ENCODE results near the gene TFDP2. TPM values are rescaled to one million over a fixed set of nuclear protein-coding genes. Genes with fewer than 3 reads are reported as not detected.

TFDP2 gene
- total RNA-seq, 1 donor from 2014 or later, result 41.3 TPM

DNA sequence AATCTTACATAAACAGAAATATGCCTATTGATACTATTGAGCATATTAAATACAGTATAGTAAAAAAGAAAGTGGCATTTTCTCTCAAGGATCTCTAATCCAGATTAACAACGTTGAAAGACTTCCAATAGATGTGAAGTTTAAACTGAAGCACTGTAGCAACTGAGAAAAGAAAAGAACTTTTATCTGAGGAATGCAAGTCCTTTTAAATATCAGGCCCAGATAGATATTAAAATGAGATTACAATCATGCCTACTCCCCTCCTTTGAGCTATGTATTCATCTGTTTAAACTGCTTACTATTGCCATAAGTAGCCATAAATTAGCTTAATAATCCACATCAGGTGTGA lies 102.3 kb downstream of the TFDP2 start:
- no peaks in the 10 kb centered on the region for H3K9me3 ChIP-seq
- DNase-seq, result no peak
- ATAC-seq, result no peak
- TF ChIP-seq, protein P1, sequence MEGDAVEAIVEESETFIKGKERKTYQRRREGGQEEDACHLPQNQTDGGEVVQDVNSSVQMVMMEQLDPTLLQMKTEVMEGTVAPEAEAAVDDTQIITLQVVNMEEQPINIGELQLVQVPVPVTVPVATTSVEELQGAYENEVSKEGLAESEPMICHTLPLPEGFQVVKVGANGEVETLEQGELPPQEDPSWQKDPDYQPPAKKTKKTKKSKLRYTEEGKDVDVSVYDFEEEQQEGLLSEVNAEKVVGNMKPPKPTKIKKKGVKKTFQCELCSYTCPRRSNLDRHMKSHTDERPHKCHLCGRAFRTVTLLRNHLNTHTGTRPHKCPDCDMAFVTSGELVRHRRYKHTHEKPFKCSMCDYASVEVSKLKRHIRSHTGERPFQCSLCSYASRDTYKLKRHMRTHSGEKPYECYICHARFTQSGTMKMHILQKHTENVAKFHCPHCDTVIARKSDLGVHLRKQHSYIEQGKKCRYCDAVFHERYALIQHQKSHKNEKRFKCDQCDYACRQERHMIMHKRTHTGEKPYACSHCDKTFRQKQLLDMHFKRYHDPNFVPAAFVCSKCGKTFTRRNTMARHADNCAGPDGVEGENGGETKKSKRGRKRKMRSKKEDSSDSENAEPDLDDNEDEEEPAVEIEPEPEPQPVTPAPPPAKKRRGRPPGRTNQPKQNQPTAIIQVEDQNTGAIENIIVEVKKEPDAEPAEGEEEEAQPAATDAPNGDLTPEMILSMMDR (IDR thresholded peaks at IDR 0.05), result no peak
- no peak overlapping the region for H3K4me3 ChIP-seq
- no peaks in the 10 kb centered on the region for H3K27me3 ChIP-seq (ENCODE audit: low read depth)
- H3K4me1 ChIP-seq, result no peaks in the 10 kb centered on the region
- H3K27ac ChIP-seq, result no peak overlapping the region
- H3K36me3 ChIP-seq, result no peaks in the 10 kb centered on the region
- intact Hi-C loops (cut with DNase I), result no loop called here

DNA sequence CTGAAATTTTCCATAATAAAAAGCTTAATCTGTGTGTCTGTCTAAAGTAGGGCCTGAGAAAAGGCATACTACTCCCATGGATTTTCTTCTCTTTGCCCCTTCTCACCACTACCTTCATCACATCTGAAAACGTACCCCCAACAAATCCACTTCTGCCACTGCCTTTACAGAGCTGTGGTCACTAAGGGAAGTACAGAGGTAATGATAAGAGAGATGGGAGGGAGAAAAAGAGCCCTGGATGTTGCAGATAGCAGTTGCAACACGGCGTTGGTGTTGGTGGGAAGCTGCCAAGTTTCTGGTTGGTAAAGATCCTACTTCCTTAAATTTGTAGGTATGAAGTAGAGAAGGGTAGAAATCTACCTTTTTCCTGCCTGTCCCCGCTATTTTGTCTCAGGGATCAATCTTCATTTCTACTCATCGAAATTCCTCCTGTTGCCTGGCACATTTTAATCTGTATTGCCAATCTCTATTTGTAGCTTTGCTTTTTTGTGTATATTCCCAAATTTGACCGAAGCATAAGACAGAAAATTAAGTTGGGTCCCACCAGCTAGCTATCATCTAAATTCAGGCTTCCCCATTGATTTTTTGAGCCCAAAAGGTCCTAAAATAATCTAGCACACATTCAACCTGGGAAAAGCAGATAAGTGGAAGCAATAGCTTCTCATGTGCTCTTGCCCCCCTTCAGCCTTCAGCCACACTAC lies 102.9 kb downstream of the TFDP2 start:
- no peaks in the 10 kb centered on the region for H3K36me3 ChIP-seq
- DNase-seq, result no peak
- no peak for ATAC-seq
- no peaks in the 10 kb centered on the region for H3K9me3 ChIP-seq
- H3K4me1 ChIP-seq, result no peaks in the 10 kb centered on the region
- TF ChIP-seq, protein P1 (IDR thresholded peaks at IDR 0.05), result no peak
- no peak overlapping the region for H3K27ac ChIP-seq
- no peaks in the 10 kb centered on the region for H3K27me3 ChIP-seq (ENCODE audit: low read depth)
- intact Hi-C loops (cut with DNase I), result no loop called here
- H3K4me3 ChIP-seq, result no peak overlapping the region

DNA sequence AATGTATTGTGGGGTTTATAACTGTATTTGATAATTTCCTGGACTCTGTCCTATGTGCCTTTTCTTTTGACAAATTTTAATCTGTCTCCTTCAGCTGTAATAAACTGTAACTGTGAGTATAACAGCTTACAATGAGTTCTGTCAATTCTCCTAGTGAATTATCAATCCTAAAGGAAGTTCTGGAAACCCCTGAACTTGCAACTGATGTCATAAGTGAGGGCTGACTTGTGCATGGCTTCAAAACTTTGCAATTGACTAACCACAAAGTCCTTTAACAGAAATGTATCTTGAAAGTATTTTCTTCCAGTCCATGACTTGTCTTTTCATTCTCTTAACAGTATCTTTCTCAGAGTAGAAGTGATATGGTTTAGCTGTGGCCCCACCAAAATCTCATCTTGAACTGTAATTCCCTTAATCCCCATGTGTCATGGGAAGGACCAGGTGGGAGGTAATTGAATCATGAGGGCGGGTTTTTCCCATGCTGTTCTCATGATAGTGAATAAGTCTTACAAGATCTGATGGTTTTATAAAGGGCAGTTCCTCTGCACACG lies 108.3 kb downstream of the TFDP2 start:
- TF ChIP-seq, protein P1 (IDR thresholded peaks at IDR 0.05), result no peak
- DNase-seq (no peak), ATAC-seq (no peak)

DNA sequence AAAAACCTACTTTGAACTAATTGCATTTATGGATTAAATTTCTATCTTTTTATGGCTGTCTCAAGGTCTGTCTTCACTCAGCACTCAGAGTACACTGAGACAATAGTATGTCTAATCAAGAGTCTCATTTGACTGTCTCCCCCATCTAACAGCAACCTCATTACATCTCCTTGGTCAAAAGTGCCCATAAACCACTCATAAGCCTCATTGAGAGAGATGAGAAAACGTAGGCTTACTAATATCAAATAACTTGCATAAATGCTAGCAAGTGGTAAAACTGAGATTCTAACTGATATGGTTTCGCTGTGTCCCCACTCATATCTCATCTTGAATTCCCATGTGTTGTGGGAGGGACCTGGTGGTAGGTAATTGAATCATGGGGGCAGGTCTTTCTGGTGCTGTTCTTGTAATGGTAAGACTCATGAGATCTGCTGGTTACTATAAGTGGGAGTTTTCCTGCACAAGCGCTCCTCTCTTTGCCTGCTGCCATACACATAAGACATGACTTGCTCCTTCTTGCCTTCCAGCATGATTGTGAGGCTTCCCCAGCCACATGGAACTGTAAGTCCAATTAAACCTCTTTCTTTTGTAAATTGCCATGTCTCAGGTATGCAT lies 113.9 kb downstream of the TFDP2 start:
- Histone ChIP-seq H3K27ac (no peak overlapping the region), H3K27me3 (ENCODE audit: low read depth) (no peaks in the 10 kb centered on the region), H3K36me3 (no peaks in the 10 kb centered on the region), H3K4me1 (no peaks in the 10 kb centered on the region), H3K9me3 (no peaks in the 10 kb centered on the region), H3K4me3 (no peak overlapping the region)
- intact Hi-C loops (cut with DNase I), result no loop called here
- DNase-seq, result no peak
- TF ChIP-seq, protein P1 (IDR thresholded peaks at IDR 0.05), result no peak
- ATAC-seq, result no peak

More for the DNA sequence above, 108.3 kb downstream of the TFDP2 start:
- Histone ChIP-seq H3K27ac (no peak overlapping the region), H3K4me1 (no peaks in the 10 kb centered on the region), H3K27me3 (ENCODE audit: low read depth) (no peaks in the 10 kb centered on the region), H3K4me3 (no peak overlapping the region), H3K9me3 (no peaks in the 10 kb centered on the region), H3K36me3 (no peaks in the 10 kb centered on the region)
- intact Hi-C loops (cut with DNase I), result no loop called here

DNA sequence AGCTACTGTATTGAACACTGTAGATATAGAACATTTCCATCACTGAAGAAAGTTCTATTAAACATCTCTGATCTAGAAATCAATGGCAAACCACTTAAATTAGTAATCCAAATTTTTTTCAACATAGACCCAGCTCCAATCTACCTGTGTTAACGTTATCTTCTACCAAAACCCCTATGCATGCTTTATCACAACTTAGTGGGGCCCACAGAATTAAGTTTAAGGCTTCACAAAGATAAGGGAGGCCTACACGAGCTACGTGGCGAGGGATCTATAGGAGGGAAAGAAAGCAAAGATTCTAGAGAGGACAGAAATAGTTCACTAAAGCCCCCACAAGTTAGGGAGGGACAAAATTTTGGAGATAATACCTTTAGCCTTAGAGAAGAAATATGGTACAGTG lies 116.1 kb downstream of the TFDP2 start:
- TF ChIP-seq, protein P1 (IDR thresholded peaks at IDR 0.05), result no peak

More for the DNA sequence above, 116.1 kb downstream of the TFDP2 start:
- H3K4me3 ChIP-seq, result no peak overlapping the region
- H3K27me3 ChIP-seq (ENCODE audit: low read depth), result no peaks in the 10 kb centered on the region
- no peaks in the 10 kb centered on the region for H3K9me3 ChIP-seq
- intact Hi-C loops (cut with DNase I), result no loop called here
- peaks cover 13% of the 10 kb centered on the region for H3K4me1 ChIP-seq
- H3K36me3 ChIP-seq, result no peaks in the 10 kb centered on the region
- ATAC-seq, result no peak
- H3K27ac ChIP-seq, result no peak overlapping the region
- no peak for DNase-seq
